HepG2 (cell line): Measurements from ENCODE around the gene ANKZF1. TPM values are rescaled to one million over a fixed set of nuclear protein-coding genes. Genes with fewer than 3 reads are reported as not detected.

Experiments
- ATF1 ChIP-seq: IDR thresholded peaks from 2 replicates; pipeline ENCODE4 v1.6.1; 2016; ENCODE audit warnings: mild to moderate bottlenecking, control low read depth
- CBX1 ChIP-seq: IDR thresholded peaks from one replicate; pipeline ENCODE4 v1.6.1; 2016; ENCODE audit warnings: antibody characterized with exemption, low read depth
- CENPT ChIP-seq: sonication (generic); formaldehyde crosslinking; IDR thresholded peaks from 2 replicates; pipeline ENCODE4 v1.8.0; 2022; ENCODE audit warnings: low read depth, mild to moderate bottlenecking, moderate library complexity, missing genetic modification reagents
- HMGA1 ChIP-seq: sonication (generic); formaldehyde crosslinking; conservative IDR thresholded peaks from 2 replicates; pipeline ENCODE4 v1.4.0; 2020; ENCODE audit warnings: missing genetic modification reagents
- KMT2A ChIP-seq: sonication (generic); formaldehyde crosslinking; IDR thresholded peaks from 2 replicates; pipeline ENCODE4 v1.4.0; 2020; ENCODE audit warnings: missing genetic modification reagents
- THYN1 ChIP-seq: sonication (generic); formaldehyde crosslinking; IDR thresholded peaks from 2 replicates; pipeline ENCODE4 v1.8.1; 2023; ENCODE audit warnings: low read depth, mild to moderate bottlenecking, moderate library complexity, missing genetic modification reagents, borderline replicate concordance
- ZFY ChIP-seq: sonication (generic); formaldehyde crosslinking; IDR thresholded peaks from 2 replicates; pipeline ENCODE4 v1.4.0; 2020; ENCODE audit warnings: missing genetic modification reagents
- ZNF30 ChIP-seq: sonication (generic); formaldehyde crosslinking; IDR thresholded peaks from 2 replicates; pipeline ENCODE4 v1.5.0; 2020; ENCODE audit warnings: mild to moderate bottlenecking, missing genetic modification reagents
- ZNF367 ChIP-seq: sonication (generic); formaldehyde crosslinking; IDR thresholded peaks from 2 replicates; pipeline ENCODE4 v1.4.0; 2020; ENCODE audit warnings: missing genetic modification reagents, borderline replicate concordance
- ZNF468 ChIP-seq: sonication (generic); formaldehyde crosslinking; IDR thresholded peaks from 2 replicates; pipeline ENCODE4 v1.8.0; 2022; ENCODE audit warnings: mild to moderate bottlenecking, moderate library complexity, missing genetic modification reagents
- ZNF547 ChIP-seq: sonication (generic); formaldehyde crosslinking; IDR thresholded peaks from 2 replicates; pipeline ENCODE4 v1.5.1; 2020; ENCODE audit warnings: mild to moderate bottlenecking, missing genetic modification reagents
- ZNF619 ChIP-seq: sonication (generic); formaldehyde crosslinking; IDR thresholded peaks from 2 replicates; pipeline ENCODE4 v1.4.0; 2020; ENCODE audit warnings: mild to moderate bottlenecking, missing genetic modification reagents
- ZNF713 ChIP-seq: sonication (generic); formaldehyde crosslinking; IDR thresholded peaks from 2 replicates; pipeline ENCODE4 v1.4.0; 2020; ENCODE audit warnings: mild to moderate bottlenecking, missing genetic modification reagents
- ZSCAN12 ChIP-seq: sonication (generic); formaldehyde crosslinking; IDR thresholded peaks from 2 replicates; pipeline ENCODE4 v1.9.0; 2021; ENCODE audit warnings: mild to moderate bottlenecking, missing genetic modification reagents
- polyA plus RNA-seq, 8 experiments: library from polyadenylated mRNA; depleted of rRNA in 3 of 8; stranded (reverse) in 7 of 8; unstranded in 1 of 8; fragments of >200 nt; fragmentation: Illumina TruSeq in 4 of 8; extraction: Trizol in 4 of 8; gene quantifications; 2 replicates each; pipeline versions ENCODE4 v1.2.1 to v1.2.3, GENCODE V29; 2011 to 2016; ENCODE audit warnings: low read depth in 4 of 8, missing spikeins in 1 of 8, mixed read lengths in 1 of 8; ENCODE audit not compliant: insufficient read depth in 1 of 8
- total RNA-seq, 5 experiments: library from RNA; depleted of rRNA; stranded (reverse); fragments of >200 nt; fragmentation: Illumina TruSeq; extraction: Trizol; gene quantifications; 2 replicates each; pipeline ENCODE4 v1.2.3, GENCODE V29; 2016; ENCODE audit warnings: low read depth in 1 of 5
- TF ChIP-seq, protein P1 (sequence below): sonication (generic); formaldehyde crosslinking; IDR thresholded peaks from 2 replicates; pipeline ENCODE4 v1.5.0; 2020; ENCODE audit warnings: missing genetic modification reagents
- TF ChIP-seq, protein P2 (sequence below): sonication (generic); formaldehyde crosslinking; IDR thresholded peaks from 2 replicates; pipeline ENCODE4 v1.8.1; 2023; ENCODE audit warnings: mild to moderate bottlenecking, missing genetic modification reagents, borderline replicate concordance
- TF ChIP-seq, protein P3 (sequence below): sonication (generic); formaldehyde crosslinking; IDR thresholded peaks from 2 replicates; pipeline ENCODE4 v1.5.0; 2020; ENCODE audit warnings: mild to moderate bottlenecking, missing genetic modification reagents, moderate library complexity
- TF ChIP-seq, protein P4 (sequence below): sonication (generic); formaldehyde crosslinking; IDR thresholded peaks from 2 replicates; pipeline ENCODE4 v1.4.0; 2020; ENCODE audit warnings: mild to moderate bottlenecking, missing genetic modification reagents
- TF ChIP-seq, protein P5 (sequence below): sonication (generic); formaldehyde crosslinking; IDR thresholded peaks from 2 replicates; pipeline ENCODE4 v1.5.0; 2020; ENCODE audit warnings: mild to moderate bottlenecking, missing genetic modification reagents
- TF ChIP-seq, protein P6 (sequence below): sonication (generic); formaldehyde crosslinking; IDR thresholded peaks from 2 replicates; pipeline ENCODE4 v1.5.0; 2020; ENCODE audit warnings: missing genetic modification reagents
- TF ChIP-seq, protein P7 (sequence below): sonication (generic); formaldehyde crosslinking; IDR thresholded peaks from 2 replicates; pipeline ENCODE4 v1.9.0; 2021; ENCODE audit warnings: missing genetic modification reagents, borderline replicate concordance

Gene ANKZF1
- total and polyA plus RNA-seq, 2 of the 13 experiments (the other 11 are each of a cell fraction or from before 2014, with no cell fraction given), result 25.3 to 128 TPM

DNA sequence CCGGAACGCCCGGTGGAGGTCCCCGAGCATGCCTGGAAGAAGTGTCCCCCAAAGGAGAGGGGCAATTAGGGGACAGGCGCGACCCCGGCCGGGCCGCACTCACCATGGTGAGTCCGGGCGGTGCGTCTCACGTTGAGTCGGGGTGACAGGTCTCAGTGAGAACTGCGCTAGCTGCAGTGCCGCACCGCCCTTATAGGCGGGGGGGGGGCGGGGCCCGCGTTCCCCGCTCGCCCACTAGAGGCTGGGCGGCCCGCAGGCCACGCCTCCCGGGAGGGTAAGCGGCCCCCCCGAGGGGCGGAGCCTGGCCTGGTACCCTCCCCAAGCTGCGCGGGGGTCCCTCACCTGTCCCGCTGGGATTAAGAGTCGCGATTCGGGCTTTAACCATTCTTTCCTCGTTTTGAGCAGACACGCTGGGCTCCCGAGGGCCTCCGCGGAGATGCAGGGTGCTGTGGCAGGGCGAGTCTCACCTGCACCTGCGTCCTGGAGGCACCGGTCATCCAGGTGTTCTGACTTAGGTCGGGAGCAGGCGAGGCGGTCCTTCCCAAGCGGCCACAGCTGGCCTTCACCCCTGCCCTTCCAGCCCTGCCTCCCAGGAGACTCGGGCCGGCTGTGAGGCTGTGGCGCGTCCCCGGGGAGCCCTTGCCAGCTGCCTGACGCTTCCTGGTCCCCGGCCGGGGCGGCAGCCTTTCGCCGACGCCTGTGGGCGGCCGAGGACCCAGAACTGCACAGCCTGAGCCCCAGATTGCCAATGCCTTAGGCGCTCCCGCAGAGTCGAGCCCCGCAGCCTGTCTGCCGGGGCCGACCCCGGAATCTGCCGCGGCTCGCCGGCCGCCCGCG, 24.4 kb downstream of the ANKZF1 start, which contains the start of gene TUBA4A (continued):
- TF ChIP-seq ZNF367 (CRISPR knock-in tag), result 0 out of 2 replicates have a peak, but pooled peaks have one; percentile 23
- 0 out of 2 replicates have a peak, but pooled peaks have one; percentile 23 for TF ChIP-seq ZNF713 (CRISPR knock-in tag)
- no peak for TF ChIP-seq ZNF468
- TF ChIP-seq ZSCAN12 (CRISPR knock-in tag), result 0 out of 2 replicates have a peak, but pooled peaks have one; percentile 55
- TF ChIP-seq ZNF619, result no peak
- peak; percentile 57 for TF ChIP-seq ZFY (CRISPR knock-in tag)
- TF ChIP-seq CENPT (CRISPR knock-in tag), result no peak
- TF ChIP-seq, protein P1, sequence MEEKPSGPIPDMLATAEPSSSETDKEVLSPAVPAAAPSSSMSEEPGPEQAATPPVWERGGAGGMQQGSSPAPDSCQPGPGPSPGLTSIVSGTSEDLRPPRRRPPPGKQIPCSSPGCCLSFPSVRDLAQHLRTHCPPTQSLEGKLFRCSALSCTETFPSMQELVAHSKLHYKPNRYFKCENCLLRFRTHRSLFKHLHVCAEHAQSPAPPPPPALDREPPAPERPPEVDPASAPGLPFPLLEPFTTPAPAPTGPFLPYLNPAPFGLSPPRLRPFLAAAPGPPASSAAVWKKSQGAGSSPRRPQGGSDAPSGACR (CRISPR knock-in tag), result peak; percentile 53; the same call in 1 of the 2 replicates
- TF ChIP-seq, protein P2, sequence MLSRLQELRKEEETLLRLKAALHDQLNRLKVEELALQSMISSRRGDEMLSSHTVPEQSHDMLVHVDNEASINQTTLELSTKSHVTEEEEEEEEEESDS (CRISPR knock-in tag), result no peak
- TF ChIP-seq, protein P3, sequence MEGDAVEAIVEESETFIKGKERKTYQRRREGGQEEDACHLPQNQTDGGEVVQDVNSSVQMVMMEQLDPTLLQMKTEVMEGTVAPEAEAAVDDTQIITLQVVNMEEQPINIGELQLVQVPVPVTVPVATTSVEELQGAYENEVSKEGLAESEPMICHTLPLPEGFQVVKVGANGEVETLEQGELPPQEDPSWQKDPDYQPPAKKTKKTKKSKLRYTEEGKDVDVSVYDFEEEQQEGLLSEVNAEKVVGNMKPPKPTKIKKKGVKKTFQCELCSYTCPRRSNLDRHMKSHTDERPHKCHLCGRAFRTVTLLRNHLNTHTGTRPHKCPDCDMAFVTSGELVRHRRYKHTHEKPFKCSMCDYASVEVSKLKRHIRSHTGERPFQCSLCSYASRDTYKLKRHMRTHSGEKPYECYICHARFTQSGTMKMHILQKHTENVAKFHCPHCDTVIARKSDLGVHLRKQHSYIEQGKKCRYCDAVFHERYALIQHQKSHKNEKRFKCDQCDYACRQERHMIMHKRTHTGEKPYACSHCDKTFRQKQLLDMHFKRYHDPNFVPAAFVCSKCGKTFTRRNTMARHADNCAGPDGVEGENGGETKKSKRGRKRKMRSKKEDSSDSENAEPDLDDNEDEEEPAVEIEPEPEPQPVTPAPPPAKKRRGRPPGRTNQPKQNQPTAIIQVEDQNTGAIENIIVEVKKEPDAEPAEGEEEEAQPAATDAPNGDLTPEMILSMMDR (CRISPR knock-in tag), result peak; percentile 6; the same call in 1 of the 2 replicates
- no peak for TF ChIP-seq ATF1 (CRISPR knock-in tag)
- TF ChIP-seq, protein P4, sequence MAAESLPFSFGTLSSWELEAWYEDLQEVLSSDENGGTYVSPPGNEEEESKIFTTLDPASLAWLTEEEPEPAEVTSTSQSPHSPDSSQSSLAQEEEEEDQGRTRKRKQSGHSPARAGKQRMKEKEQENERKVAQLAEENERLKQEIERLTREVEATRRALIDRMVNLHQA (CRISPR knock-in tag), result no peak
- no peak for TF ChIP-seq HMGA1
- peak; percentile 72; the same call in 1 of the 2 replicates for TF ChIP-seq ZNF547 (CRISPR knock-in tag)
- no peak for TF ChIP-seq CBX1
- TF ChIP-seq THYN1, result no peak
- TF ChIP-seq, protein P5, sequence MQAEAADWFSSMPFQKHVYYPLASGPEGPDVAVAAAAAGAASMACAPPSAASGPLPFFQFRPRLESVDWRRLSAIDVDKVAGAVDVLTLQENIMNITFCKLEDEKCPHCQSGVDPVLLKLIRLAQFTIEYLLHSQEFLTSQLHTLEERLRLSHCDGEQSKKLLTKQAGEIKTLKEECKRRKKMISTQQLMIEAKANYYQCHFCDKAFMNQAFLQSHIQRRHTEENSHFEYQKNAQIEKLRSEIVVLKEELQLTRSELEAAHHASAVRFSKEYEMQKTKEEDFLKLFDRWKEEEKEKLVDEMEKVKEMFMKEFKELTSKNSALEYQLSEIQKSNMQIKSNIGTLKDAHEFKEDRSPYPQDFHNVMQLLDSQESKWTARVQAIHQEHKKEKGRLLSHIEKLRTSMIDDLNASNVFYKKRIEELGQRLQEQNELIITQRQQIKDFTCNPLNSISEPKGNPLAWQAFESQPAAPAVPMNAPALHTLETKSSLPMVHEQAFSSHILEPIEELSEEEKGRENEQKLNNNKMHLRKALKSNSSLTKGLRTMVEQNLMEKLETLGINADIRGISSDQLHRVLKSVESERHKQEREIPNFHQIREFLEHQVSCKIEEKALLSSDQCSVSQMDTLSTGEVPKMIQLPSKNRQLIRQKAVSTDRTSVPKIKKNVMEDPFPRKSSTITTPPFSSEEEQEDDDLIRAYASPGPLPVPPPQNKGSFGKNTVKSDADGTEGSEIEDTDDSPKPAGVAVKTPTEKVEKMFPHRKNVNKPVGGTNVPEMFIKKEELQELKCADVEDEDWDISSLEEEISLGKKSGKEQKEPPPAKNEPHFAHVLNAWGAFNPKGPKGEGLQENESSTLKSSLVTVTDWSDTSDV (CRISPR knock-in tag), result peak; percentile 67; the same call in 1 of the 2 replicates
- TF ChIP-seq KMT2A (CRISPR knock-in tag), result no peak
- TF ChIP-seq ZNF30 (CRISPR knock-in tag), result 0 out of 2 replicates have a peak, but pooled peaks have one; percentile 55
- TF ChIP-seq, protein P6, sequence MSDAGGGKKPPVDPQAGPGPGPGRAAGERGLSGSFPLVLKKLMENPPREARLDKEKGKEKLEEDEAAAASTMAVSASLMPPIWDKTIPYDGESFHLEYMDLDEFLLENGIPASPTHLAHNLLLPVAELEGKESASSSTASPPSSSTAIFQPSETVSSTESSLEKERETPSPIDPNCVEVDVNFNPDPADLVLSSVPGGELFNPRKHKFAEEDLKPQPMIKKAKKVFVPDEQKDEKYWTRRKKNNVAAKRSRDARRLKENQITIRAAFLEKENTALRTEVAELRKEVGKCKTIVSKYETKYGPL (CRISPR knock-in tag), result no peak
- TF ChIP-seq, protein P7, sequence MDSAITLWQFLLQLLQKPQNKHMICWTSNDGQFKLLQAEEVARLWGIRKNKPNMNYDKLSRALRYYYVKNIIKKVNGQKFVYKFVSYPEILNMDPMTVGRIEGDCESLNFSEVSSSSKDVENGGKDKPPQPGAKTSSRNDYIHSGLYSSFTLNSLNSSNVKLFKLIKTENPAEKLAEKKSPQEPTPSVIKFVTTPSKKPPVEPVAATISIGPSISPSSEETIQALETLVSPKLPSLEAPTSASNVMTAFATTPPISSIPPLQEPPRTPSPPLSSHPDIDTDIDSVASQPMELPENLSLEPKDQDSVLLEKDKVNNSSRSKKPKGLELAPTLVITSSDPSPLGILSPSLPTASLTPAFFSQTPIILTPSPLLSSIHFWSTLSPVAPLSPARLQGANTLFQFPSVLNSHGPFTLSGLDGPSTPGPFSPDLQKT (CRISPR knock-in tag), result no peak
